ENCODE results near the gene CD276.
A peak's percentile ranks its signal among the peaks of the same experiment; 100 is the strongest.
"Not testable (repeated sequence)": the region's sequence is repeated elsewhere in the genome, so short reads cannot be mapped to it uniquely, and the experiment has no call there.

The CD276 gene

GRCh38 chr15:73683777-73684580 lies at the start of gene CD276:
Gene CD276 (plus strand): TSS chr15:73684383. CDS start chr15:73699640, 15,257 bp downstream.
- DNase-seq: no peak

- DNase-seq: no peak
Observed at GRCh38 chr15:73637527-73637926, 46.7 kb upstream of the CD276 start.

- DNase-seq: not testable (repeated sequence)
Observed at GRCh38 chr15:73639464-73639863, 44.7 kb upstream of the CD276 start.

- no peak for DNase-seq
Observed at GRCh38 chr15:73647259-73648013, 36.7 kb upstream of the CD276 start.

- DNase-seq: no peak
Observed at GRCh38 chr15:73648014-73648295, 36.2 kb upstream of the CD276 start.

- DNase-seq: no peak
Observed at GRCh38 chr15:73650416-73651126, 33.6 kb upstream of the CD276 start.

DNA sequence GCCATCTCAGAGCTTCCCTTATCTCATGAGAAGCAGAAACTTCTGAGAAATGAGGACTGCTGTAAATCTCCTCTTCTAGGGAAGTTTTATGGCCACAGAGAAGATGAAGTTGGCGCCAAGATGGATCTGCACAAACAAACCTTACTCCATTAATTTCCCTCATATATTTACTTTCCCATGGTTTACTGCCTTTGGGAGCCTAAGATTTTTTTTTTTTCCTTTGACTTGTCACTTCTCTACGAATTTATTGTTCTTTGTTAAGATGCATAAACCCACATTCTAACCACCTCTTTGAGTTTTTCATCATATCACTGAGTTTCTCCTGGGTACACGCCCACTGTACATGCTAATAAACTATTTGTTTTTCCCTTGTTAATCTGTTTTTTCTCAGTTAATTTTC lies 29.5 kb upstream of the CD276 start:
- no peak for DNase-seq

GRCh38 chr15:73655724-73656123 lies 28.5 kb upstream of the CD276 start:
- DNase-seq: no peak

GRCh38 chr15:73658645-73659044 lies 25.5 kb upstream of the CD276 start:
- no peak for DNase-seq

DNA sequence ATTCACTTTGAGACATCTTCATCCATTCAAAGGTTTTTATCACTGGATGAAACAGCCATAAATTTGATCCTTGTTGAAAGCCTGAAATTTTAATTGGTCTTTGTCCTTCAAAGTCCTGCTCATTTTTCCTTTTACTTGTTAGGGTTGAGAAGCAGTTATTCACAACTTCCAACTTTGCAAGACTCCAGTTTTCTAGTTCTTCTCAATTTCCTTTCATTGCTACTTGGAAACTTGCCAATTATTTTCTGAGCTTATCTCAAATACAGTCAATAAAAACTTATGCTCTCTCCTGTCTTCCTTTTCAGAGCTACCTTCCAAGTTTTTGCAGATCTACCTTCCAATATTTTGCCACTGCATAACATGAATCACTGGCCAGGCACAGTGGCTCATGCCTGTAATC lies 23.7 kb upstream of the CD276 start:
- no peak for DNase-seq

- DNase-seq: no peak
Observed at GRCh38 chr15:73674587-73674986, 9.6 kb upstream of the CD276 start.

- DNase-seq: peak; percentile 19
Observed at GRCh38 chr15:73677146-73677607, 7.0 kb upstream of the CD276 start.

DNA sequence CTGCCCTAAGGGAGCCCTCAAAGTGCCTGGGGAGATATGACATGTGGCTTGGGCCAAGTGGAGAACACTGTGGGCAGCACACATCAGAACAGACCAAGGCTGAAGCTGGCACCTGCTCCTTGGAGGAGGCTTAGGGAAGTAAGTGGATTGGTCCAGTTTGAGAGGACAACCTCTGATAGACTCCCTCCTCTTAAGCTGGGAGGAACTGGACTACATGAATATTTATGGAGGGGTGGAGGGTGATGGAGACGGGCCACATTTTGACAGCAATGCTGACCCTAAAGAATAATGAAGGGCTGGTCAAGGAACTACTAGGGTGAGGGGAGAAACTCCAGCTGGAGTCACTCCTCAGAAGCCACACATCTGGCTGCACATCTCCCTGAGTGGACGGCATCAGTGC lies 6.5 kb upstream of the CD276 start:
- DNase-seq: no peak

- no peak for DNase-seq
Observed at GRCh38 chr15:73678498-73678897, 5.7 kb upstream of the CD276 start.

DNA sequence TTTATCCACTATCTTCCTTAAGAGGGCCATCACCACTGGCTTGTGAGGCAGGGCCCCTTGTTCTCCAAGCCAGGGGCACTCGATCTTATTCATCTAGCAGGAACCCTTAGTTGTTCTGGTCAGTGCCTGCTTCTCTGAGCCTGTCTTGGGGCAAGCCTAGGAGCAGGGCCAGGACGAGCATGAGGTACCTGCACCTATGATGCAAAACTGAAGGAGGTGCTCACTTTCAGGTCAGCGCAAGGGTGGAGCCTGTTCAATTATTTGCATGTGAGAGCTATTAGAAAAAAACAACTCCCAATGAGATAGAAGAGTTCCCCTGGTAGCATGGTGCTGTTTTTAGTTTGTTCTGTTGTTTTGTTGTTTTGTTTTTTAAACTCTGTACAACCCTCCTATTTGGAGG lies 5.0 kb upstream of the CD276 start:
- no peak for DNase-seq

- DNase-seq: no peak
Observed at GRCh38 chr15:73679964-73680363, 4.2 kb upstream of the CD276 start.

DNA sequence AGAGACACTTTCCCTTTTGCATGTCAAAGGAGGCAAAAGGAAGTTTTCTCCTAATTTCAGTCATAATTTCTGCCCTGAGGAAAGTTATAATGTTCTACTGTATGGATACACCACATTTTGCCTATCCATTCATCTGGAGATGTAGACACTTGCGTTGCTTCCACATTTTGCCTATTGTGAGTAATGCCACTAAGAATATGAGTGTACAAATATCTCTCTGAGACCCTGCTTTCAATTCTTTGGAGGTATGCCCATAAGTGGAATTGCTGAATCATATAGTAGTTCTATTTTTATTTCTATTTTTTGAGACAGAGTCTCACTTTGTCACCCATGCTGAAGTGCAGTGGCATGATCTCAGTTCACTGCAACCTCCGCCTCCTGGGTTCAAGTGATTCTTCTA lies 3.6 kb upstream of the CD276 start:
- no peak for DNase-seq

DNA sequence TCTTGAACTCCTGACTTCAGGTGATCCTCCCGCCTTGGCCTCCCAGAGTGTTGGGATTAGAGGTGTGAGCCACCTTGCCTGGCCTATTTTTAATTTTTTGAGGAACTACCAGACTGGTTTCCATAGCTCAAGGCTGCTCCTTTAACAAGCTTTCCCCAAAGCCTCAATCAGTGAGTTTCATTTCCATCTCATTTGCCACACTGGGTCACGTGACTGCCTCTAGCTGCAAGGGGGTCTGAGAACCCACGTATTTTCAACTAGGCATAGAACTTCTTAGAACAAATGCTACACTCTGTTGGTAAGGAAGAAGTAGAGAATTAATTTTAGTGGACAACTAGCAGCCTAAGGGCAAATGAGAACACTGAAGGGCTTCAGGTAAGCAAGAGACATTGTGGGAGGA lies 3.1 kb upstream of the CD276 start:
- DNase-seq: no peak

DNA sequence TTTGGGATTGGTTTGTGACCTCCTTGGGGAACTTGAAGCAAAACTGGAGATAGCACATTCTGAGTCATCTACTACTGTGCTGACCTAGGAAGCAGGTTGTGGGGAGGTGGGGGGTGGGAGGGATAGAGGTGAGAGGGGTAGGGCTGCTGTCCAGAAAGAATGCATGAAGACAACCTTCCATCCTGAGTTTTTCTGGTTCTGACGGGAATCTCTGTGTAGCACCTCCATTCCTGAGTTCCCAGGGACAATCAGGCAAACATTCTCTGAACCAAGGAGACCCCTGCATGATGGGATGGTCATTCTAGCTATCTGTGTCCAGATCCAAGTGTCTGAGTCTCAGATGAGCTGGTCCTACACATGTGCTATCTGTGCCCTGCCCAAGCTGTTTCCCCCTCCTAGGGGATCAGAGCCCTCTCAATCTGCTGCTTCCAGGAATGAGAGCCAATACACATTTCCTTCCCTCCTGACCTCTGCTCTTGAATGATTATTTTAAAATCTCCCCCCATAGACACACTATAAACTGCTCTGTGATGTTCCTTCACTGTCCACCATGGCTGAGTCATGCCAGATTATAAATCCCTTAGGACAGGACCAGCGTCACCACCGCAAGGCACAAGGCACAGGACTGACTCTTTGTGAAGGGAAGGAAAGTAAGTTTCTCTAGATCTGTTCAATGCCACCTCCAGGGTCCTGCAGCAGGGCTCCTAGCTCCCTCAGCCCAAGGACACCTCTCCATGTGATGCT lies 2.2 kb upstream of the CD276 start:
- DNase-seq: no peak

DNA sequence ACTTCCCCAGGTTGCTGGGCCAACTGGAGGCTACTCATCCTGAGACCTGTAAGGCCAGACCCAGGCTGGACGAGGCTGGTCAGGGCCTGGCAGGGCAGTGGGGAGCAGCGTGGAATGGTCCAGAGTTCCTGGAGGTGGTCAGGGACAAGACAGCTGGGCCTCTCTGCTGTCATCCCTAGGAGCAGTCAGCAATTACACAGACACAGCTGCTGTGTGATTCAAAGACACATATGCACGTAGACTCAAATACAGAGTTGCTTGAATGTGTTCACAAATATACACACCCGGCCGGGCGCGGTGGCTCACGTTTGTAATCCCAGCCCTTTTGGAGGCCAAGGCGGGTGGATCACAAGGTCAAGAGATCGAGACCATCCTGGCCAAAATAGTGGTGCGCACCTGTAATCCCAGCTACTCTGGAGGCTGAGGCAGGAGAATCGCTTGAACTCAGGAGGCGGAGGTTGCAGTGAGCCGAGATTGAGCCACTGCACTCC lies 1.5 kb upstream of the CD276 start:
- DNase-seq: no peak

DNA sequence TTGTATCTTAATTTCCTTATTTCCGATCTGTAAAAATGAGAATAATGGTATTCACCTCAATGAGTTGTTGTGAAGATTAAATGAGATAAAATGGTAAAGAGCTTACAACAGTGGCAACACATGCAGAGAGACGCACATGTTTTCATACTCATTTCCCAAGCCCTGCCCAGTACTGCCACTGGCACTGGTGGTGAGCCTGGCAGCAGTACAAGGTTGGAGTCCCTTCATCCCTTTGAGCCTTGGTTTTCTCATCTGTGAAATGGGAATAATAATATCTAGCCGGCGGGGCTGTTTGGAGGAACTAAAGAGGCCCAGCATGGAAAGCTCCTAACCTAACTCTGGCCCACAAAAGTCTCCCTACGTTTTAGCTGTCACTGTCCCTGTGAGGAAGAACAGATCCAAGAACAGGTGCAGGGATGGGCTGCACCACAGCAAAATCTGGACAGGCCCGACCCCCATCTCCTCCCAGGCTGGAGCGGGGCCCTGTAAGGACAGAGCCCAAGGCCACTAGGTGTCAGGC lies 866 bp upstream of the CD276 start:
- no peak for DNase-seq

DNA sequence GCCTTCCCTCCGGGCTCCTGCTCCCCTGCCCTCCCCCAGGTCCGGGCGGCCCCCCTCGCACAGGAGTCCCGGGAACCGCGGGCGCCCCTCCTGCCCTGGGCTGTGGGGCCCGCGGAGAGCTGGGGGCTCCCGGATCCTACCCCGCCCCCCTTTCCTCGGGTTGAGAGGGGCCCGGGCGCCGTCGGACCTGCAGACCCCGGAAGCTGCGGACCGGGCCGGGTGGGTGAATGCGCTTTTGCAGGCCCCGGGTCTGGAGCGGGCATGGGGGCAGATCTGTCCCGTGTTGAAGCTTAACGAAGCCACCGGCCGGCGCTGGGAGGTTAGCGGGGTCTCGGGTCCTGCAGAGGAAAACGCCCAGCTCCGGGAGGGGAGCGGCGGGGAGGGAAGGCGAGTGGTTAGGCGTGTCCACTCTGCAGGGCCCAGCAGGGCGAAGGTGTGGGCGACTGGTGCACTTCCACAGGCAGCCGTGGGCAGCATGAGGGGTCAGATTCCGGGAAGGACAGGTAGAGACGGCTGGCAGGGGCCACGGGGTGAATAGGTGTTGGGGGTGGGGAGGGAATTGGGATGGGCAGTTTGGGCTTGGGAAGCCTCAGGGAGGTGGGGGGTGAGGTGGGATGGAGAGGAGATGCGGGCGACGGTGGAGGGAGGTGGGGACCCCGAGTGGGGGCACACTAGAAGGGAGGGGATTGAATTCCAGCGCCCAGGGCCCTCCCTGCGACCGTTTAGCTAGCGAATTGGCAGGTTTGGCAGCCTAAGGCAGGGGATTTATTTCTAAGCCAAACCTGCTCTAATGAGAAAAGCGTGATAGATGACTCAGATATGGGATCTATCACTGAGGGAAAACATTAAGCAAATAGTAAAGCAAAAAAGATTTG lies 635 bp downstream of the CD276 start:
- DNase-seq: no peak

Measured in activated CD4-positive, alpha-beta T cell treated with anti-CD3 and anti-CD28 coated beads for 1 hour (primary cell).